ENCODE data around the gene MIA2. TPM values are rescaled to one million over a fixed set of nuclear protein-coding genes. Genes with fewer than 3 reads are reported as not detected.

The MIA2 gene
- total and polyA plus RNA-seq, 2 donors (not counting 1 experiment from before 2014, with no cell fraction given) = 11.5 to 27.1 TPM

- no peak overlapping the region for H3K9ac ChIP-seq (ENCODE audit: low read length)
- no peaks in the 10 kb centered on the region for H3K4me1 ChIP-seq (ENCODE audit: control insufficient read depth in 2 of 2, insufficient read depth in 2 of 2, low read length in 2 of 2)
- no peaks in the 10 kb centered on the region for H3K36me3 ChIP-seq (replicated peaks in 1 of 2; ENCODE audit: control extremely low read depth in 1 of 2, control insufficient read depth in 1 of 2, extremely low read depth in 1 of 2, insufficient read depth in 2 of 2, low read length in 1 of 2)
- WGBS (ENCODE audit: insufficient coverage) = no CpG with 5 or more reads among the region's 1 CpG
- H3K9me3 Mint-ChIP-seq (ENCODE audit: insufficient read depth) = no peaks in the 10 kb centered on the region
- H3K27me3 Mint-ChIP-seq = no peaks in the 10 kb centered on the region
- H3K4me1 Mint-ChIP-seq = no peaks in the 10 kb centered on the region
- H3K4me3 Mint-ChIP-seq = no peak overlapping the region
- ChIA-PET POLR2A (no interaction called here), CTCF (no interaction called here)
- no peak for TF ChIP-seq EZH2 (IDR thresholded peaks at IDR 0.05; ENCODE audit: borderline replicate concordance, insufficient read depth, low read depth, low read length, poor library complexity, severe bottlenecking)
- TF ChIP-seq, protein P1, sequence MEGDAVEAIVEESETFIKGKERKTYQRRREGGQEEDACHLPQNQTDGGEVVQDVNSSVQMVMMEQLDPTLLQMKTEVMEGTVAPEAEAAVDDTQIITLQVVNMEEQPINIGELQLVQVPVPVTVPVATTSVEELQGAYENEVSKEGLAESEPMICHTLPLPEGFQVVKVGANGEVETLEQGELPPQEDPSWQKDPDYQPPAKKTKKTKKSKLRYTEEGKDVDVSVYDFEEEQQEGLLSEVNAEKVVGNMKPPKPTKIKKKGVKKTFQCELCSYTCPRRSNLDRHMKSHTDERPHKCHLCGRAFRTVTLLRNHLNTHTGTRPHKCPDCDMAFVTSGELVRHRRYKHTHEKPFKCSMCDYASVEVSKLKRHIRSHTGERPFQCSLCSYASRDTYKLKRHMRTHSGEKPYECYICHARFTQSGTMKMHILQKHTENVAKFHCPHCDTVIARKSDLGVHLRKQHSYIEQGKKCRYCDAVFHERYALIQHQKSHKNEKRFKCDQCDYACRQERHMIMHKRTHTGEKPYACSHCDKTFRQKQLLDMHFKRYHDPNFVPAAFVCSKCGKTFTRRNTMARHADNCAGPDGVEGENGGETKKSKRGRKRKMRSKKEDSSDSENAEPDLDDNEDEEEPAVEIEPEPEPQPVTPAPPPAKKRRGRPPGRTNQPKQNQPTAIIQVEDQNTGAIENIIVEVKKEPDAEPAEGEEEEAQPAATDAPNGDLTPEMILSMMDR (IDR thresholded peaks at IDR 0.05) = no peak
- no peak overlapping the region for H3K27ac ChIP-seq (ENCODE audit: low read length in 2 of 2)
- DNase-seq (no peak), ATAC-seq (ENCODE audit: low read depth) (no peak)
- H4K20me1 ChIP-seq (ENCODE audit: control insufficient read depth, insufficient read depth, low read length, poor library complexity, severe bottlenecking) = no peaks in the 10 kb centered on the region
- H3K27ac Mint-ChIP-seq = no peak overlapping the region
- no peaks in the 10 kb centered on the region for H3K79me2 ChIP-seq (ENCODE audit: control insufficient read depth, insufficient read depth, low read length)
- no peaks in the 10 kb centered on the region for H3K27me3 ChIP-seq (replicated peaks in 1 of 4; ENCODE audit: control extremely low read depth in 1 of 4, control insufficient read depth in 3 of 4, insufficient read depth in 4 of 4, low read length in 3 of 4)
- intact Hi-C loops (cut with micrococcal nuclease) = no loop called here
- no peaks in the 10 kb centered on the region for H3K9me3 ChIP-seq (ENCODE audit: control extremely low read depth in 1 of 3, control insufficient read depth in 2 of 3, insufficient read depth in 1 of 3, low read length in 2 of 3)
- H3K4me3 ChIP-seq (ENCODE audit: control extremely low read depth in 1 of 5, extremely low read depth in 1 of 5, insufficient read depth in 1 of 5, low read depth in 2 of 5, low read length in 4 of 5) = no peak overlapping the region
- H2AFZ ChIP-seq (ENCODE audit: insufficient read depth, low read depth, low read length, poor library complexity, severe bottlenecking) = no peak overlapping the region
- H3K4me2 ChIP-seq (replicated peaks; ENCODE audit: low read depth, low read length, poor library complexity, severe bottlenecking) = no peak overlapping the region
These were observed 149.4 kb downstream of the MIA2 start for GRCh38 chr14:39383026-39383660.

- H3K4me1 Mint-ChIP-seq = no peaks in the 10 kb centered on the region
- ATAC-seq (ENCODE audit: low read depth) = no peak
- WGBS (ENCODE audit: insufficient coverage) = 89% methylated on average over 1 of the region's 1 CpG
- H3K9me3 ChIP-seq (ENCODE audit: control extremely low read depth in 1 of 3, control insufficient read depth in 2 of 3, insufficient read depth in 1 of 3, low read length in 2 of 3) = no peaks in the 10 kb centered on the region
- no peaks in the 10 kb centered on the region for H3K27me3 ChIP-seq (replicated peaks in 1 of 4; ENCODE audit: control extremely low read depth in 1 of 4, control insufficient read depth in 3 of 4, insufficient read depth in 4 of 4, low read length in 3 of 4)
- intact Hi-C loops (cut with micrococcal nuclease) = no loop called here
- H3K27ac ChIP-seq (ENCODE audit: low read length in 2 of 2) = no peak overlapping the region
- CTCF ChIA-PET = no interaction called here
- TF ChIP-seq, protein P1 (IDR thresholded peaks at IDR 0.05) = no peak
- TF ChIP-seq EZH2 (IDR thresholded peaks at IDR 0.05; ENCODE audit: borderline replicate concordance, insufficient read depth, low read depth, low read length, poor library complexity, severe bottlenecking) = no peak
- H3K4me3 Mint-ChIP-seq = no peak overlapping the region
- no peaks in the 10 kb centered on the region for H3K79me2 ChIP-seq (ENCODE audit: control insufficient read depth, insufficient read depth, low read length)
- H3K9me3 Mint-ChIP-seq (ENCODE audit: insufficient read depth) = no peaks in the 10 kb centered on the region
- H3K27me3 Mint-ChIP-seq = no peaks in the 10 kb centered on the region
- no peak overlapping the region for H2AFZ ChIP-seq (ENCODE audit: insufficient read depth, low read depth, low read length, poor library complexity, severe bottlenecking)
- no peak overlapping the region for H3K4me3 ChIP-seq (ENCODE audit: control extremely low read depth in 1 of 5, extremely low read depth in 1 of 5, insufficient read depth in 1 of 5, low read depth in 2 of 5, low read length in 4 of 5)
- H3K4me1 ChIP-seq (ENCODE audit: control insufficient read depth in 2 of 2, insufficient read depth in 2 of 2, low read length in 2 of 2) = no peaks in the 10 kb centered on the region
- no peaks in the 10 kb centered on the region for H3K36me3 ChIP-seq (replicated peaks in 1 of 2; ENCODE audit: control extremely low read depth in 1 of 2, control insufficient read depth in 1 of 2, extremely low read depth in 1 of 2, insufficient read depth in 2 of 2, low read length in 1 of 2)
- no peak overlapping the region for H3K9ac ChIP-seq (ENCODE audit: low read length)
- no peak overlapping the region for H3K4me2 ChIP-seq (replicated peaks; ENCODE audit: low read depth, low read length, poor library complexity, severe bottlenecking)
- H4K20me1 ChIP-seq (ENCODE audit: control insufficient read depth, insufficient read depth, low read length, poor library complexity, severe bottlenecking) = no peaks in the 10 kb centered on the region
- H3K27ac Mint-ChIP-seq = no peak overlapping the region
- DNase-seq = no peak
- POLR2A ChIA-PET = no interaction called here
These were observed 150.0 kb downstream of the MIA2 start for GRCh38 chr14:39383741-39384140.
